Right cardiac atrium (tissue), 5 donors: Measurements from ENCODE around the gene SPRR2D. TPM values are rescaled to one million over a fixed set of nuclear protein-coding genes. Genes with fewer than 3 reads are reported as not detected.

Source experiments
- ATAC-seq, 2 donors: fragments of 200-7000 bp; cut with Tn5 transposase; one replicate each; pipeline versions ENCODE4 v1.8.0 to v1.9.1; 2020; ENCODE audit warnings: moderate library complexity in 2 of 2, mild to moderate bottlenecking in 1 of 2
- DNase-seq, 3 donors: peaks; one replicate each; pipeline ENCODE4 v3.0.0-alpha.2; 2020
- H3K27ac ChIP-seq: one replicate; pipeline ENCODE4 v1.5.1; 2013; ENCODE audit warnings: mild to moderate bottlenecking, low read length, control low read depth, moderate library complexity
- H3K27me3 ChIP-seq: one replicate; pipeline ENCODE4 v1.6.1; 2013; ENCODE audit not compliant: control insufficient read depth, insufficient read depth
- H3K4me1 ChIP-seq: one replicate; pipeline ENCODE4 v1.6.1; 2013; ENCODE audit warnings: low read length; ENCODE audit not compliant: control insufficient read depth, insufficient read depth
- H3K4me3 ChIP-seq: one replicate; pipeline ENCODE4 v1.5.1; 2013; ENCODE audit warnings: low read length, control low read depth
- H3K9me3 ChIP-seq: one replicate; pipeline ENCODE4 v1.6.1; 2013; ENCODE audit warnings: low read length; ENCODE audit not compliant: control insufficient read depth
- WGBS: extraction: QIAGEN DNeasy Blood & Tissue Kit; methylation state at CpG from one replicate; pipeline ENCODE4 v1.1.7; 2013; 5-methylcytosine and 5-hydroxymethylcytosine counted together
- intact Hi-C, 4 donors: fragments of 100-400 bp; cut with DNase I; formaldehyde crosslinking; loops; one replicate each; pipeline versions ENCODE4 v1.11.0 to v1.14.0; 2022 to 2023
- polyA plus RNA-seq: library from polyadenylated mRNA; stranded (reverse); fragments of 200-250 nt; gene quantifications from one replicate; pipeline ENCODE4 v1.2.3, GENCODE V29; 2013
- total RNA-seq, 4 donors: library from RNA; stranded (reverse); fragmentation: NEBNext Ultra II Directional; extraction: Animal tissue kit (Norgen Biotek cat#: 25700); gene quantifications; one replicate each; pipeline ENCODE4 v1.2.1, GENCODE V29; 2021
- donor health status: healthy with polysubstance abuse.
- donor health status: DM: no; HTN: yes; CAD: no.
- donor health status: DM: no; HTN: no; CAD: no.
- donor health status: DM: no; HTN: yes; CAD: no; lungs with severe emphysema.
- donor health status: DM: yes; HTN: yes; CAD: no.

SPRR2D gene
- total and polyA plus RNA-seq, 5 donors, result not detected

DNA sequence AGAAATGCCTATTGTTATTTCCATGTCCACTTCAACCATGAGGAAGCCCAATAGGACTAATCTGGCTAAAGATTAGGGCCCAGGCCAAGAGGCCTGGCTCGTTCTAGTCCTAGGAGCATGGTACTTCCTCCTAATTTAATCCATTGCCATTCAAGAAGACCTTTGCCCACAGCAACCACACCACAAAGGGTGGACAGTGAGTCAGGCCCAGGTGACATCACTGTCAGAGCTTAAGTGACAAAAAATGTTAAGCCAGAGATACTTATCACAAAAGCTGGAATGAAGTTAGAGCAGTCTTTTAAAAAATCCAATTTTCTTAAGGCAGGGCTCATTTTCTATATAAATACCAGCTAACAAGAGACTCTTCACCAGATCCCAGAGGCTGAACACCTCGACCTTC is 39.5 kb downstream of the SPRR2D start, which contains the start of gene SPRR3:
SPRR3 (plus strand) TSS at position 368 of the 400 bp plus-strand sequence. CDS start 1,272 bp downstream, outside the sequence.
- Histone ChIP-seq H3K9me3 (no peaks in the 10 kb centered on the region), H3K27me3 (no peaks in the 10 kb centered on the region), H3K4me3 (no peak within 1 kb of the TSS), H3K27ac (no peak within 1 kb of the TSS), H3K4me1 (no peaks in the 10 kb centered on the region)
- WGBS, result 56% methylated on average over 2 of the region's 2 CpGs
- DNase-seq (no peak), ATAC-seq (no peak)
- intact Hi-C loops, result no loop called here

DNA sequence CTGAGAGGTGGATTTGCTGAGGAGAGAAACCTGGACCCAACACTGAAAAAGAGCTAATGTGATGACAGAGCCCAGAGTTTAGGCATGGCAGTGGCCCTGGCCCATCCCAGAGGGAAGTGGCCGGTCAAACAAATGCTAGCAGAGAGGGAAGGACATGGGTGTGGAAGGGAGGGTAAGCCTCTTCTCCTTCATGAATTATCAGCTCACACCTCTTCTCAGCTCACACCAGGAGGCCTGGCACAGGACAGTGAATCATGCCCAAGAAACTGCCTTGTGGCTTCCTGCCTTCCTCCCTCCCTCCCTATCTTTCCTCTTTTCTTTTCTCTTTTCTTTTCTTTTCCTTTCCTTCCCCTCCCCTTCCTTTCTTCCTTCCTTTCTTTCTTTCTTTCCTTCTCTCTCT is 40.6 kb downstream of the SPRR2D start:
- Histone ChIP-seq H3K4me3 (no peak overlapping the region), H3K27ac (no peak overlapping the region), H3K9me3 (no peaks in the 10 kb centered on the region), H3K4me1 (no peaks in the 10 kb centered on the region), H3K27me3 (no peaks in the 10 kb centered on the region)
- WGBS, result 86% methylated on average over 1 of the region's 1 CpG
- ATAC-seq (no peak), DNase-seq (no peak)
- intact Hi-C loops, result no loop called here

- no peak for ATAC-seq
Measured at GRCh38 chr1:152999818-153000217, 41.1 kb downstream of the SPRR2D start.

DNA sequence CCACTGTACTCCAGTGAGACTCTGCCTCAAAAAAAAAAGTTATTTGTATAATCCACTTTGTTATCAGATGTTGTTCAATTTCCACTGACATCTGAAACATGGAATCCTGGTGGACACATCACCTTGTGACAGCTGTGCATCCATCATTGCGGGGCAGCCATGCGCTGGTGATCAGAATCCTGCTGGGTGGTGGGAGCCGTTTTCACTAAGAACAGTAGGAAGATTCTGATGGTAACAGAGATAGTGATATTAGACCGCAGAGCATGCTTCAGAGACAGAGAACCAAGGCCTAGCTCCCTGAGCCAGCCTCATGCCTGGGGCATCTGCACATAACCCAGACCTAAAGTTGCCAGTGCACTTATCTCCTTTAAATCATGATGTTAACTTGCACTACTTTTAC is 42.4 kb downstream of the SPRR2D start:
- 71% methylated on average over 4 of the region's 4 CpGs for WGBS
- intact Hi-C loops, result no loop called here
- ATAC-seq, result no peak

More at GRCh38 chr1:152999818-153000217, 41.1 kb downstream of the SPRR2D start:
- Histone ChIP-seq H3K27me3 (no peaks in the 10 kb centered on the region), H3K27ac (no peak overlapping the region), H3K4me3 (no peak overlapping the region), H3K9me3 (no peaks in the 10 kb centered on the region), H3K4me1 (no peaks in the 10 kb centered on the region)
- intact Hi-C loops, result no loop called here
- DNase-seq, result no peak
- 68% methylated on average over 6 of the region's 6 CpGs for WGBS

GRCh38 chr1:152997901-152998300 is 43.0 kb downstream of the SPRR2D start:
- WGBS, result 48% methylated on average over 7 of the region's 7 CpGs
- no peak for ATAC-seq

More for the DNA sequence above, 42.4 kb downstream of the SPRR2D start:
- Histone ChIP-seq H3K9me3 (no peaks in the 10 kb centered on the region), H3K4me3 (no peak overlapping the region), H3K27ac (no peak overlapping the region), H3K4me1 (no peaks in the 10 kb centered on the region), H3K27me3 (no peaks in the 10 kb centered on the region)
- DNase-seq, result no peak

DNA sequence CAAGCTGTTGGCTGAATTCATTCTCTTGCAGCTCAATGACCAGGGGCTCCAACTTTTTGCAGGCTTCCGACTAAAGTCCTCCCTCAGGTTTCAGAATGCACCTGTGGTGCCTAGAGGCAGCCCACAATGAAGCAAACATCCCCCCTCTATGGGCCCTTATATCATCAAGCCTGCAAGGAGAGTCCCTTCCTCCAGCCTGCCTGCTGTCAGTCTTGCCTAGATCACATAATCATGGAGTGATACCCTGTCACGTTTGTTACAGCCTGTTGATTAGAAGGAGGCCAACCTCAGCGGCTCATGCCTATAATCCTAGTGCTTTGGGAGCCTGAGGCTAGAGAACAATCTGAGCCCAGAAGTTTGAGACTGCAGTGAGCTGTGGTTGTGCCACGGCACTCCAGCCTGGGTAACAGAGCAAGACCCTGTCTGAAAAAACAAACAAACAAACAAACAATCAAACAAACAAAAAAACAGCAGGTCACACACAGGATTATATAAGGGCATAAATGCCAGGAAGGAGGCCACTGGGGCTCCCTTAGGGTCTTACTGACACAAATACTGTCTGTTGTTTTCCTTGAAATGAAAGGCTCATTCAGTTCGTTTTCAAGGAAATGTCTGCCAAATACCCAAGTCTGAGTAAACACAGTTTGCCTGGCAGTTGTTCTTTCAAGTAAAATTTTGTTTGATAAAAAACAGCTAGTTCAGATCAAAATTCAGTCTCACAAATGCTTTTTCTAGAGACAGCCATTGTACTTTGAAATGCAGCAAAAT is 44.1 kb downstream of the SPRR2D start:
- 18% methylated on average over 5 of the region's 5 CpGs for WGBS
- Histone ChIP-seq H3K9me3 (no peaks in the 10 kb centered on the region), H3K27ac (no peak overlapping the region), H3K27me3 (no peaks in the 10 kb centered on the region), H3K4me1 (no peaks in the 10 kb centered on the region), H3K4me3 (no peak overlapping the region)
- DNase-seq (no peak), ATAC-seq (no peak)
- intact Hi-C loops, result no loop called here

More at GRCh38 chr1:152997901-152998300, 43.0 kb downstream of the SPRR2D start:
- H3K27ac ChIP-seq, result no peak overlapping the region
- H3K4me3 ChIP-seq, result no peak overlapping the region
- intact Hi-C loops, result no loop called here
- no peaks in the 10 kb centered on the region for H3K9me3 ChIP-seq
- H3K4me1 ChIP-seq, result no peaks in the 10 kb centered on the region
- DNase-seq, result no peak
- H3K27me3 ChIP-seq, result no peaks in the 10 kb centered on the region

DNA sequence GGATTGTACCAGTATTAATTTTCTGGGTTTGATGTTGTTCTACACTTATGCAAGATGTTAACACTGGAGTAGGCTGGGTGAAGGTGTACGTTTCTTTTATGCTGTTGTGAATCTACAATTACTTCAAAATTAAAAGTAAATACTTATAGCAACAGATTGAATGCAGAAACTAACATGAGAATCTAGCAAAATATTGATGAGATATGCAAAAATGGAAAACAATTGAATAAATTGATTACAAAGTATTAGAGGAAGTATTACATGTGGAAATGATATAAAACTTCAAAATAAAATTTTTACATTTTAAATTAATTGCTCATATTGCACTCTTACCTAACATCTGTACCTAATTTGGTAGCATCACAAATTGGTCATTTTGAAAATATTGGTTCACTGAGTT is 45.1 kb downstream of the SPRR2D start:
- Histone ChIP-seq H3K9me3 (no peaks in the 10 kb centered on the region), H3K27ac (no peak overlapping the region), H3K4me3 (no peak overlapping the region), H3K4me1 (no peaks in the 10 kb centered on the region), H3K27me3 (no peaks in the 10 kb centered on the region)
- intact Hi-C loops, result no loop called here
- DNase-seq (no peak), ATAC-seq (no peak)
- WGBS, result 48% methylated on average over 1 of the region's 1 CpG

DNA sequence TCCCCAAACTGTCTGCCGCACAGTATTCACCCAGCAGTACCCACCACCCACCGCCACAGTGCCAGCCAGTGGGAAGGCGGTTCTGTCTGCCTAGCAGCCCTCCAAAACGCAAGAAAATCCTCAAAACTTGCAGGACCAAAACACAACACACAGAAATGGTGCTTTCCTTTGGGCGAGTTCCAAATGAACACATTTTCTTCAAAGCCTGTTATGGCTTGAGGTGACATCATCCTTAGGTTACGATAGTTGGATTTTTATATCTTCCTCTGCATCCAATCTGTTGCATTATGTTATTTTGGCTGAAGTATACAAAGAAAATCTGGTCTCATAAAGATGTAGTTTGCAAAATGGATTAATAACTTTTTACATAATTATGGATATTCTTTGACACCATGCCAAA is 47.7 kb downstream of the SPRR2D start:
- H3K4me1 ChIP-seq, result no peaks in the 10 kb centered on the region
- no peak overlapping the region for H3K27ac ChIP-seq
- H3K4me3 ChIP-seq, result no peak overlapping the region
- no peaks in the 10 kb centered on the region for H3K27me3 ChIP-seq
- intact Hi-C loops, result no loop called here
- no peaks in the 10 kb centered on the region for H3K9me3 ChIP-seq
- no peak for ATAC-seq
- 74% methylated on average over 6 of the region's 6 CpGs for WGBS
- no peak for DNase-seq

Other genes with a start within 250 kb of the SPRR2D start
- not detected for gene LCE1D, start 244.4 kb downstream of the SPRR2D start, total RNA-seq
- gene LCE1D, start 244.4 kb downstream of the SPRR2D start, polyA plus RNA-seq, result not detected
- not detected for gene LCE1C, start 234.5 kb downstream of the SPRR2D start, total RNA-seq
- gene LCE1C, start 234.5 kb downstream of the SPRR2D start, polyA plus RNA-seq, result not detected
- gene LCE1B, start 229.1 kb downstream of the SPRR2D start, total RNA-seq, result not detected
- gene LCE1B, start 229.1 kb downstream of the SPRR2D start, polyA plus RNA-seq, result not detected
- gene LCE1A, start 213.6 kb downstream of the SPRR2D start, total RNA-seq, result not detected
- gene LCE1A, start 213.6 kb downstream of the SPRR2D start, polyA plus RNA-seq, result not detected
- not detected for gene LCE6A, start 198.3 kb downstream of the SPRR2D start, total RNA-seq
- not detected for gene LCE6A, start 198.3 kb downstream of the SPRR2D start, polyA plus RNA-seq
- not detected for gene LCE7A, start 181.1 kb downstream of the SPRR2D start, total RNA-seq
- not detected for gene LCE7A, start 181.1 kb downstream of the SPRR2D start, polyA plus RNA-seq
- not detected for gene SMCP, start 162.8 kb downstream of the SPRR2D start, total RNA-seq
- gene SMCP, start 162.8 kb downstream of the SPRR2D start, polyA plus RNA-seq, result not detected
- gene IVL, start 132.6 kb downstream of the SPRR2D start, total RNA-seq, result not detected
- not detected for gene IVL, start 132.6 kb downstream of the SPRR2D start, polyA plus RNA-seq
- gene SPRR5, start 93.9 kb downstream of the SPRR2D start, total RNA-seq, result not detected
- not detected for gene SPRR5, start 93.9 kb downstream of the SPRR2D start, polyA plus RNA-seq
- gene SPRR4, start 70.5 kb downstream of the SPRR2D start, total RNA-seq, result not detected
- not detected for gene SPRR4, start 70.5 kb downstream of the SPRR2D start, polyA plus RNA-seq
- not detected for gene SPRR1A, start 57.0 kb downstream of the SPRR2D start, total RNA-seq
- not detected for gene SPRR1A, start 57.0 kb downstream of the SPRR2D start, polyA plus RNA-seq
- gene SPRR3, start 39.4 kb downstream of the SPRR2D start, total RNA-seq, result not detected
- gene SPRR3, start 39.4 kb downstream of the SPRR2D start, polyA plus RNA-seq, result 0.50 TPM
- not detected for gene SPRR1B, start 9.9 kb downstream of the SPRR2D start, total RNA-seq
- gene SPRR1B, start 9.9 kb downstream of the SPRR2D start, polyA plus RNA-seq, result not detected
- not detected for gene SPRR2A, start 16.4 kb upstream of the SPRR2D start, total RNA-seq
- gene SPRR2A, start 16.4 kb upstream of the SPRR2D start, polyA plus RNA-seq, result 0.14 TPM
- not detected for gene SPRR2B, start 30.5 kb upstream of the SPRR2D start, total RNA-seq
- not detected for gene SPRR2B, start 30.5 kb upstream of the SPRR2D start, polyA plus RNA-seq
- gene SPRR2E, start 53.4 kb upstream of the SPRR2D start, total RNA-seq, result not detected
- not detected for gene SPRR2E, start 53.4 kb upstream of the SPRR2D start, polyA plus RNA-seq
- gene SPRR2F, start 72.4 kb upstream of the SPRR2D start, total RNA-seq, result under 1 TPM in 1 of 4 donors, not detected in 3; 0.37 TPM
- gene SPRR2F, start 72.4 kb upstream of the SPRR2D start, polyA plus RNA-seq, result not detected
- gene SPRR2G, start 109.8 kb upstream of the SPRR2D start, total RNA-seq, result not detected
- not detected for gene SPRR2G, start 109.8 kb upstream of the SPRR2D start, polyA plus RNA-seq
- gene LELP1, start 162.3 kb upstream of the SPRR2D start, total RNA-seq, result not detected
- not detected for gene LELP1, start 162.3 kb upstream of the SPRR2D start, polyA plus RNA-seq
- gene PRR9, start 176.5 kb upstream of the SPRR2D start, total RNA-seq, result not detected
- gene PRR9, start 176.5 kb upstream of the SPRR2D start, polyA plus RNA-seq, result not detected
- not detected for gene LORICRIN, start 218.6 kb upstream of the SPRR2D start, total RNA-seq
- gene LORICRIN, start 218.6 kb upstream of the SPRR2D start, polyA plus RNA-seq, result not detected